Endothelial cell (in vitro differentiated cells): ENCODE data around the gene BANK1. TPM values are rescaled to one million over a fixed set of nuclear protein-coding genes. Genes with fewer than 3 reads are reported as not detected.
"Not testable (repeated sequence)": the region's sequence is repeated elsewhere in the genome, so short reads cannot be mapped to it uniquely, and the experiment has no call there.

Source experiments
- DNase-seq: peaks from one replicate; pipeline ENCODE4 v3.0.0; 2021; ENCODE audit warnings: low spot score
- H3K27ac Mint-ChIP-seq: one replicate; pipeline ENCODE4 v1.8.0; 2021; ENCODE audit warnings: mixed read lengths, inconsistent platforms; ENCODE audit not compliant: unreplicated experiment
- H3K27me3 Mint-ChIP-seq: one replicate; pipeline ENCODE4 v1.8.0; 2021; ENCODE audit warnings: mild to moderate bottlenecking, moderate library complexity, mixed read lengths, inconsistent platforms; ENCODE audit not compliant: unreplicated experiment
- H3K36me3 Mint-ChIP-seq: one replicate; pipeline ENCODE4 v1.8.0; 2021; ENCODE audit warnings: mild to moderate bottlenecking, low read depth, mixed read lengths, inconsistent platforms; ENCODE audit not compliant: unreplicated experiment
- H3K4me1 Mint-ChIP-seq: one replicate; pipeline ENCODE4 v1.8.0; 2021; ENCODE audit warnings: mild to moderate bottlenecking, mixed read lengths, inconsistent platforms; ENCODE audit not compliant: unreplicated experiment
- H3K4me3 Mint-ChIP-seq: one replicate; pipeline ENCODE4 v1.8.0; 2021; ENCODE audit warnings: mild to moderate bottlenecking, mixed read lengths, inconsistent platforms; ENCODE audit not compliant: unreplicated experiment
- H3K9me3 Mint-ChIP-seq: one replicate; pipeline ENCODE4 v1.8.0; 2021; ENCODE audit warnings: mixed read lengths, inconsistent platforms; ENCODE audit not compliant: unreplicated experiment
- CTCF ChIP-seq: fragments of 200-600 bp; sonication (generic); IDR thresholded peaks from one replicate; pipeline ENCODE4 v1.5.0; 2021; ENCODE audit warnings: antibody characterized with exemption; ENCODE audit not compliant: unreplicated experiment
- total RNA-seq: library from RNA; stranded (reverse); fragmentation: NEBNext Ultra II Directional; extraction: Animal tissue kit (Norgen Biotek cat#: 25700); gene quantifications from one replicate; pipeline ENCODE4 v1.2.1, GENCODE V29; 2021; ENCODE audit not compliant: unreplicated experiment

The BANK1 gene
- total RNA-seq, 1 donor from 2014 or later = 3.7 TPM

- TF ChIP-seq CTCF = no peak
- Mint-ChIP-seq H3K9me3 (no peaks in the 10 kb centered on the region), H3K4me3 (no peak overlapping the region), H3K27me3 (no peaks in the 10 kb centered on the region), H3K27ac (no peak overlapping the region), H3K4me1 (no peaks in the 10 kb centered on the region), H3K36me3 (no peaks in the 10 kb centered on the region)
- DNase-seq = no peak
These were observed 81.6 kb downstream of the BANK1 start for GRCh38 chr4:101871962-101872676.

- Mint-ChIP-seq H3K27me3 (no peaks in the 10 kb centered on the region), H3K36me3 (no peaks in the 10 kb centered on the region), H3K4me1 (no peaks in the 10 kb centered on the region), H3K27ac (no peak overlapping the region), H3K9me3 (no peaks in the 10 kb centered on the region), H3K4me3 (no peak overlapping the region)
- no peak for TF ChIP-seq CTCF
- no peak for DNase-seq
These were observed 95.0 kb downstream of the BANK1 start for GRCh38 chr4:101885574-101885973.

- H3K9me3 Mint-ChIP-seq = no peaks in the 10 kb centered on the region
- no peaks in the 10 kb centered on the region for H3K27me3 Mint-ChIP-seq
- no peak overlapping the region for H3K4me3 Mint-ChIP-seq
- no peak for TF ChIP-seq CTCF
- no peak overlapping the region for H3K27ac Mint-ChIP-seq
- no peaks in the 10 kb centered on the region for H3K36me3 Mint-ChIP-seq
- no peak for DNase-seq
- H3K4me1 Mint-ChIP-seq = no peaks in the 10 kb centered on the region
These were observed 96.3 kb downstream of the BANK1 start for GRCh38 chr4:101886826-101887225.

- Mint-ChIP-seq H3K9me3 (no peaks in the 10 kb centered on the region), H3K36me3 (no peaks in the 10 kb centered on the region), H3K27ac (no peak overlapping the region), H3K4me3 (no peak overlapping the region), H3K4me1 (no peaks in the 10 kb centered on the region), H3K27me3 (no peaks in the 10 kb centered on the region)
- no peak for TF ChIP-seq CTCF
- no peak for DNase-seq
These were observed 97.9 kb downstream of the BANK1 start for GRCh38 chr4:101888472-101888871.

GRCh38 chr4:101905527-101905926 lies 115.0 kb downstream of the BANK1 start:
- not testable (repeated sequence) for DNase-seq, H3K4me3 Mint-ChIP-seq, H3K27me3 Mint-ChIP-seq, H3K9me3 Mint-ChIP-seq, H3K27ac Mint-ChIP-seq, H3K36me3 Mint-ChIP-seq
- peaks cover 11% of the 10 kb centered on the region for H3K4me1 Mint-ChIP-seq
